AG04450 (cell line): ENCODE measurements around the gene MAPKAP1. TPM values are rescaled to one million over a fixed set of nuclear protein-coding genes. Genes with fewer than 3 reads are reported as not detected.
"Not testable (repeated sequence)": the region's sequence is repeated elsewhere in the genome, so short reads cannot be mapped to it uniquely, and the experiment has no call there.

Experiments used
- CTCF ChIA-PET: fragments of 300-600, 350-600 bp; formaldehyde crosslinking; extraction: SDS; loops from one replicate; lab custom pipeline; 2022; ENCODE audit warnings: antibody characterized with exemption, inconsistent platforms; lab: Charles Lee
- POLR2A ChIA-PET: fragments of 350-600 bp; formaldehyde crosslinking; extraction: SDS; loops from one replicate; lab custom pipeline; 2021; ENCODE audit warnings: antibody characterized with exemption, inconsistent platforms; lab: Yijun Ruan, JAX
- DNase-seq: peaks from one replicate; pipeline ENCODE4 v3.0.0-alpha.2; 2011; ENCODE audit warnings: low read depth, low spot score
- H3K27ac ChIP-seq: one replicate; pipeline ENCODE4 v1.5.1; 2012; ENCODE audit warnings: low read depth, low read length, control low read depth
- H3K27me3 ChIP-seq: one replicate; pipeline ENCODE4 v1.6.0; 2012; ENCODE audit warnings: low read length; ENCODE audit not compliant: control insufficient read depth, insufficient read depth
- H3K4me3 ChIP-seq: 2 replicates; pipeline ENCODE4 v1.5.1; 2011; ENCODE audit warnings: mild to moderate bottlenecking, low read depth, low read length, control low read depth
- H3K9me3 ChIP-seq: 2 replicates; pipeline ENCODE4 v1.5.1; 2012; ENCODE audit warnings: low read length; ENCODE audit not compliant: control insufficient read depth, insufficient read depth
- CTCF ChIP-seq: IDR thresholded peaks from 2 replicates; pipeline ENCODE4 v1.5.1; 2011; ENCODE audit warnings: low read depth, low read length, control low read depth, inconsistent platforms
- polyA plus RNA-seq: library from polyadenylated mRNA; depleted of rRNA; stranded (reverse); fragments of >200 nt; gene quantifications from 2 replicates; pipeline ENCODE4 v1.2.3, GENCODE V29; 2011

Gene MAPKAP1
- polyA plus RNA-seq, 1 experiment = 140 TPM

GRCh38 chr9:125696106-125696647 is 10.8 kb downstream of the MAPKAP1 start:
- TF ChIP-seq CTCF = no peak
- DNase-seq = no peak
- H3K9me3 ChIP-seq = no peaks in the 10 kb centered on the region
- no peak overlapping the region for H3K27ac ChIP-seq
- no peak overlapping the region for H3K4me3 ChIP-seq
- no peaks in the 10 kb centered on the region for H3K27me3 ChIP-seq
- ChIA-PET CTCF (no interaction called here), POLR2A (interaction anchor here (0.7 to 2.2 kb wide), 2 partner anchors 11 to 18 kb away, joined by 3 to 12 read pairs; partner anchors contain the start of gene MAPKAP1)

DNA sequence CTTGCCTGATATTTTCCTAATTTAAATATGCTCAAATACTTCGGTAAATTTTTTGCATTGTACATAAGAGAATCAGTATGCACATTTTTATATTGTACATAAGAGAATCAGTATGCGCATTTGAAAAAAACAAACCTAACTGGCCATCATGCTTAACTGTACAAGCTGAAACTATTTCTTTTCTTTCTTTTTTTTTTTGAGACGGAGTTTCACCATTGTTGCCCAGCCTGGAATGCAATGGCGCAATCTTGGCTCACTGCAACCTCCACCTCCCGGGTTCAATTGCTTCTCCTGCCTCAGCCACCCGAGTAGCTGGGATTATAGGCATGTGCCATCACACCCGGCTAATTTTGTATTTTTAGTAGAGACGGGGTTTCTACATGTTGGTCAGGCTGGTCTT is 11.5 kb downstream of the MAPKAP1 start:
- POLR2A ChIA-PET = interaction anchor here (0.7 to 2.2 kb wide), 2 partner anchors 12 to 19 kb away, joined by 3 to 12 read pairs; partner anchors contain the start of gene MAPKAP1
- H3K27me3 ChIP-seq, H3K4me3 ChIP-seq, DNase-seq, CTCF ChIA-PET, H3K27ac ChIP-seq, H3K9me3 ChIP-seq: not testable (repeated sequence)

GRCh38 chr9:125694478-125694877 is 12.5 kb downstream of the MAPKAP1 start:
- no peaks in the 10 kb centered on the region for H3K27me3 ChIP-seq
- DNase-seq = no peak
- H3K27ac ChIP-seq = no peak overlapping the region
- ChIA-PET CTCF (no interaction called here), POLR2A (interaction anchor here (2.2 kb wide), 1 partner anchor 13 kb away, joined by 12 read pairs; the partner anchor contains the start of gene MAPKAP1)
- H3K4me3 ChIP-seq = no peak overlapping the region
- H3K9me3 ChIP-seq = no peaks in the 10 kb centered on the region
- TF ChIP-seq CTCF = no peak

DNA sequence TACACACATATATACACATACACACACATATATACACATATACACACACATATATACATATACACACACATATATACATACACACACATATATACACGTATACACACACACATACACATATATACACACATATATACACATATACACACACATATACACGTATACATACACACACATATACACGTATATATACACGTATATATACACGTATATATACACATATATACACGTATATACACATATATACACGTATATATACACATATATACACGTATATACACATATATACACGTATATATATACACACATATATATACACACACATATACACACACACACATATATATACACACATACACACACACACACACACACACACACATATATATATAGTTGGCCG is 13.5 kb downstream of the MAPKAP1 start:
- H3K4me3 ChIP-seq, H3K27ac ChIP-seq, DNase-seq, H3K9me3 ChIP-seq, CTCF ChIA-PET, POLR2A ChIA-PET, H3K27me3 ChIP-seq: not testable (repeated sequence)

GRCh38 chr9:125691869-125692268 is 15.1 kb downstream of the MAPKAP1 start:
- no peak overlapping the region for H3K27ac ChIP-seq
- no peaks in the 10 kb centered on the region for H3K9me3 ChIP-seq
- no peak for TF ChIP-seq CTCF
- CTCF ChIA-PET = no interaction called here
- DNase-seq = no peak
- no peaks in the 10 kb centered on the region for H3K27me3 ChIP-seq
- POLR2A ChIA-PET = no interaction called here
- H3K4me3 ChIP-seq = no peak overlapping the region

DNA sequence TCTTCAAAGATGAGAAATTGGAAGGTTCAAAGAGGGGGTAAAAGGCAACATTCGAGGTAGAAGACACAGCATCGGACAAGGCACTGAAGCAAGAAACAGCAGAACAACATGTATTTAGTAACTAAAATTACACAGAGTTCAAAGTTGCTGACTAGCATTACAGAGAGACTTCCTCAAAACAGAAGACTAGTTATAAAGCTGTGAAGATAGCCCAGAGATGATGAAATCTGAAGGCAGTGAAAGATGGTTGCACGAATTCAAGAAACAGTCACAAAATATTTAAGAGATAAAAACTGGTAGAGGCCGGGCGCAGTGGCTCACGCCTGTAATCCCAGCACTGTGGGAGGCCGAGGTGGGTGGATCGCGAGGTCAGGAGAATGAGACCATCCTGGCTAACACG is 16.3 kb downstream of the MAPKAP1 start:
- POLR2A ChIA-PET = no interaction called here
- no peak overlapping the region for H3K27ac ChIP-seq
- H3K9me3 ChIP-seq = no peaks in the 10 kb centered on the region
- H3K27me3 ChIP-seq = no peaks in the 10 kb centered on the region
- TF ChIP-seq CTCF = no peak
- no peak overlapping the region for H3K4me3 ChIP-seq
- no peak for DNase-seq
- CTCF ChIA-PET = no interaction called here
